ENCODE measurements around the gene PLCZ1.

GRCh38 chr12:18749386-18749957, 11.7 kb upstream of the PLCZ1 start:
- TF ChIP-seq CTCF (IDR thresholded peaks at IDR 0.05; ENCODE audit: insufficient read depth, low read length) (no peak), GABPA (IDR thresholded peaks at IDR 0.05; ENCODE audit: low read depth) (no peak)
